Body of pancreas (tissue), 4 donors: ENCODE measurements around the gene RSPH9. TPM values are rescaled to one million over a fixed set of nuclear protein-coding genes. Genes with fewer than 3 reads are reported as not detected.

ENCODE experiments used
- ATAC-seq: fragments of 150-250 bp; one replicate; pipeline ENCODE4 v1.9.1; 2016
- DNase-seq, 4 donors: peaks; one replicate each; pipeline ENCODE4 v3.0.0-alpha.2; 2019
- H3K27ac ChIP-seq, 4 donors: fragments of 200-600 bp; sonication (generic); 1 replicate in 3 of 4; 2 replicates in 1 of 4; pipeline versions ENCODE4 v1.5.1 to v1.6.1; 2016 to 2019; ENCODE audit warnings: mild to moderate bottlenecking in 1 of 4, mixed read lengths in 1 of 4, moderate library complexity in 1 of 4
- H3K27me3 ChIP-seq, 2 donors: fragments of 200-600 bp; sonication (generic); one replicate each; pipeline ENCODE4 v1.6.0; 2016; ENCODE audit warnings: mild to moderate bottlenecking in 1 of 2
- H3K36me3 ChIP-seq, 2 donors: fragments of 200-600 bp; sonication (generic); replicated peaks in 1 of 2; 2 replicates each; pipeline ENCODE4 v1.5.1; 2016; ENCODE audit warnings: low read depth in 2 of 2; ENCODE audit not compliant: insufficient read depth in 1 of 2
- H3K4me1 ChIP-seq: fragments of 200-600 bp; sonication (generic); one replicate; pipeline ENCODE4 v1.6.0; 2016
- H3K4me3 ChIP-seq, 2 donors: fragments of 200-600 bp; sonication (generic); 1 replicate in 1 of 2; 2 replicates in 1 of 2; pipeline ENCODE4 v1.5.1; 2016 to 2019
- H3K9me3 ChIP-seq, 3 donors: fragments of 200-600 bp; sonication (generic); 1 replicate in 2 of 3; 2 replicates in 1 of 3; pipeline ENCODE4 v1.5.1; 2016
- CTCF ChIP-seq, 7 experiments: fragments of 450-650 bp in 4 of 7; fragments of 200-600 bp in 3 of 7; sonication (generic) in 3 of 7; IDR thresholded peaks; one replicate each; pipeline ENCODE4 v1.5.1; 2016 to 2019; ENCODE audit warnings: antibody characterized with exemption in 7 of 7
- POLR2A ChIP-seq, 3 donors: fragments of 450-650 bp; IDR thresholded peaks; one replicate each; pipeline ENCODE4 v1.6.1; 2016; ENCODE audit warnings: antibody characterized with exemption in 3 of 3, mild to moderate bottlenecking in 2 of 3
- WGBS, 2 donors: methylation state at CpG; one replicate each; pipeline ENCODE4 v1.1.5; 2017; 5-methylcytosine and 5-hydroxymethylcytosine counted together
- intact Hi-C: fragments of 100-400 bp; cut with DNase I; formaldehyde crosslinking; loops from one replicate; pipeline ENCODE4 v1.15.1; 2023
- total RNA-seq, 2 donors: library from RNA; depleted of rRNA; stranded (reverse); fragments of >200 nt; gene quantifications; one replicate each; pipeline ENCODE4 v1.1.0, GENCODE V29; 2016

RSPH9 gene
- total RNA-seq, 2 donors from 2014 or later, result not detected

GRCh38 chr6:43627008-43627825, 17.6 kb upstream of the RSPH9 start:
- intact Hi-C loops, result no loop called here
- WGBS, 2 donors, result 50% methylated on average over 5 of the region's 5 CpGs
- Histone ChIP-seq H3K27ac (peak overlapping the region; percentile 62 to 95 (median 80)), H3K27me3 (no peaks in the 10 kb centered on the region), H3K4me3 (no peak overlapping the region), H3K4me1 (peaks cover 26% of the 10 kb centered on the region), H3K36me3 (peaks cover 0 to 17% of the 10 kb centered on the region in 2 donors), H3K9me3 (no peaks in the 10 kb centered on the region)
- ATAC-seq (no peak), DNase-seq (peak; percentile 80 to 92 (median 86))
- TF ChIP-seq POLR2A (IDR thresholded peaks at IDR 0.05), result peak in 2 of 3 donors; percentile 37 to 40
- no peak for TF ChIP-seq CTCF (IDR thresholded peaks at IDR 0.05)

- no peaks in the 10 kb centered on the region for H3K27me3 ChIP-seq
- peak; percentile 53 to 62 (median 56) for DNase-seq
- TF ChIP-seq CTCF (IDR thresholded peaks at IDR 0.05), result no peak
- TF ChIP-seq POLR2A (IDR thresholded peaks at IDR 0.05), result peak in 1 of 3 donors; percentile 23
- H3K4me3 ChIP-seq, result peak overlapping the region; percentile 77 to 96
- 0 to 2% methylated on average over 21 to 25 of the region's 25 CpGs for WGBS, 2 donors
- H3K27ac ChIP-seq, result peak overlapping the region; percentile 94 to 96 (median 94)
- peaks cover 0 to 14% of the 10 kb centered on the region in 2 donors for H3K36me3 ChIP-seq
- H3K4me1 ChIP-seq, result peaks cover 26% of the 10 kb centered on the region
- no peaks in the 10 kb centered on the region for H3K9me3 ChIP-seq
- ATAC-seq, result no peak
- intact Hi-C loops, result no loop called here
Measured at GRCh38 chr6:43628393-43629103, 16.3 kb upstream of the RSPH9 start.

- Histone ChIP-seq H3K9me3 (no peaks in the 10 kb centered on the region), H3K4me3 (peak within 1 kb of the TSS; percentile 77 to 96), H3K27ac (peak within 1 kb of the TSS; percentile 94 to 96 (median 96)), H3K27me3 (no peaks in the 10 kb centered on the region), H3K4me1 (peaks cover 26% of the 10 kb centered on the region), H3K36me3 (peaks cover 0 to 10% of the 10 kb centered on the region in 2 donors)
- no peak for TF ChIP-seq CTCF (IDR thresholded peaks at IDR 0.05)
- no peak for TF ChIP-seq POLR2A (IDR thresholded peaks at IDR 0.05)
- WGBS, 2 donors, result 0% methylated on average over 7 to 44 of the region's 46 CpGs
- ATAC-seq, result peak; percentile 88
- intact Hi-C loops, result no loop called here
- peak; percentile 99 for DNase-seq
Measured at GRCh38 chr6:43629104-43629504, 15.7 kb upstream of the RSPH9 start, which contains the start of gene GTPBP2. Gene GTPBP2 (minus strand): TSS chr6:43629264. CDS start chr6:43629162, 102 bp downstream.

- TF ChIP-seq CTCF (IDR thresholded peaks at IDR 0.05), result no peak
- TF ChIP-seq POLR2A (IDR thresholded peaks at IDR 0.05), result peak; percentile 76 to 90 (median 86)
- Histone ChIP-seq H3K27ac (peak overlapping the region; percentile 94 to 96 (median 96)), H3K4me1 (peaks cover 26% of the 10 kb centered on the region), H3K36me3 (peaks cover 0 to 4% of the 10 kb centered on the region in 2 donors), H3K4me3 (peak overlapping the region; percentile 29 to 81), H3K9me3 (no peaks in the 10 kb centered on the region), H3K27me3 (no peaks in the 10 kb centered on the region)
- intact Hi-C loops, result no loop called here
- ATAC-seq, result peak; percentile 85
- peak; percentile 97 to 99 (median 98) for DNase-seq
- 0% methylated on average over 25 to 41 of the region's 41 CpGs for WGBS, 2 donors
Measured at GRCh38 chr6:43629505-43630300, 15.1 kb upstream of the RSPH9 start.
